K562 (cell line): ENCODE data around the gene SH3BP4. TPM values are rescaled to one million over a fixed set of nuclear protein-coding genes. Genes with fewer than 3 reads are reported as not detected.

Experiments
- CREBBP ChIP-seq: IDR thresholded peaks from one replicate; pipeline ENCODE4 v1.6.1; 2012; ENCODE audit warnings: low read depth, mild to moderate bottlenecking, control low read depth, inconsistent platforms, low read length
- FOSL1 ChIP-seq: fragments of 200-800 bp; sonication (Bioruptor generic); conservative IDR thresholded peaks from 2 replicates; pipeline ENCODE4 v1.6.1; 2016; ENCODE audit warnings: missing genetic modification characterization, missing compliant biosample characterization
- HMG20A ChIP-seq: fragments of 450-650 bp; formaldehyde crosslinking; conservative IDR thresholded peaks from 2 replicates; pipeline ENCODE4 v1.4.0; 2020; ENCODE audit warnings: mild to moderate bottlenecking, mixed read lengths
- NFATC3 ChIP-seq: fragments of 450-650 bp; IDR thresholded peaks from 2 replicates; pipeline ENCODE4 v1.6.1; 2017; ENCODE audit warnings: mild to moderate bottlenecking
- PHTF2 ChIP-seq: fragments of 250-450 bp; sonication (Bioruptor Pico); IDR thresholded peaks from 2 replicates; pipeline ENCODE4 v1.5.0; 2021; ENCODE audit warnings: mild to moderate bottlenecking
- PML ChIP-seq: IDR thresholded peaks from 2 replicates; pipeline ENCODE4 v1.6.1; 2012; ENCODE audit warnings: low read length, inconsistent platforms
- PPARD ChIP-seq: fragments of 250-450 bp; sonication (Bioruptor Pico); IDR thresholded peaks from 2 replicates; pipeline ENCODE4 v1.8.0; 2022; ENCODE audit warnings: inconsistent platforms, mild to moderate bottlenecking, moderate library complexity
- SMAD1 ChIP-seq: fragments of 150-350 bp; IDR thresholded peaks from 2 replicates; pipeline ENCODE4 v1.6.1; 2014; ENCODE audit warnings: low read length, low read depth; ENCODE audit not compliant: partially characterized antibody
- SRF ChIP-seq, 2 experiments: fragments of 250-450, 450-650 bp in 1 of 2; sonication (Bioruptor Pico) in 1 of 2; sonication (generic) in 1 of 2; formaldehyde crosslinking; IDR thresholded peaks; 2 replicates each; pipeline versions ENCODE4 v1.5.0 to v1.5.1; 2020 to 2022; ENCODE audit warnings: mild to moderate bottlenecking in 1 of 2, missing genetic modification reagents in 1 of 2
- STAT5B ChIP-seq: fragments of 250-450 bp; sonication (Bioruptor Pico); IDR thresholded peaks from 2 replicates; pipeline ENCODE4 v1.8.0; 2021; ENCODE audit warnings: mild to moderate bottlenecking, inconsistent platforms
- XRCC4 ChIP-seq: IDR thresholded peaks from one replicate; pipeline ENCODE4 v1.6.1; 2011; ENCODE audit not compliant: insufficient read depth, insufficient read length; ENCODE audit errors: extremely low read depth
- ZFX ChIP-seq: sonication (generic); formaldehyde crosslinking; IDR thresholded peaks from 2 replicates; pipeline ENCODE4 v1.8.0; 2022; ENCODE audit warnings: mild to moderate bottlenecking, missing genetic modification reagents, moderate library complexity
- ZNF12 ChIP-seq: sonication (generic); formaldehyde crosslinking; IDR thresholded peaks from 2 replicates; pipeline ENCODE4 v1.4.0; 2020; ENCODE audit warnings: mild to moderate bottlenecking, missing genetic modification reagents
- ZNF146 ChIP-seq: IDR thresholded peaks from one replicate; pipeline ENCODE4 v1.6.1; 2018; ENCODE audit warnings: missing compliant biosample characterization; ENCODE audit not compliant: unreplicated experiment
- ZNF282 ChIP-seq: sonication (generic); formaldehyde crosslinking; IDR thresholded peaks from 2 replicates; pipeline ENCODE4 v1.8.1; 2023; ENCODE audit warnings: missing genetic modification reagents
- ZNF384 ChIP-seq: IDR thresholded peaks from 2 replicates; pipeline ENCODE4 v1.6.1; 2012; ENCODE audit warnings: low read depth, low read length, improper control_type of control experiment
- ZNF41 ChIP-seq: fragments of 250-450 bp; sonication (Bioruptor Pico); conservative IDR thresholded peaks from 2 replicates; pipeline ENCODE4 v1.4.0; 2020; ENCODE audit warnings: mild to moderate bottlenecking
- ZNF586 ChIP-seq: fragments of 450-650 bp; formaldehyde crosslinking; conservative IDR thresholded peaks from 2 replicates; pipeline ENCODE4 v1.4.0; 2020; ENCODE audit warnings: mild to moderate bottlenecking, moderate library complexity
- polyA plus RNA-seq, 8 experiments: library from polyadenylated mRNA; depleted of rRNA in 4 of 8; stranded (reverse) in 5 of 8; unstranded in 3 of 8; fragments of >200 nt; fragmentation: Nextera tagmentation in 2 of 8; fragmentation: Illumina TruSeq in 1 of 8; extraction: Ambion mirVana in 2 of 8; extraction: Trizol in 1 of 8; gene quantifications; 2 replicates each; pipeline versions ENCODE4 v1.2.1 to v1.2.3, GENCODE V29; 2011 to 2014; ENCODE audit warnings: inconsistent platforms in 1 of 8, missing spikeins in 1 of 8
- total RNA-seq, 7 experiments: library from RNA; depleted of rRNA in 6 of 7; stranded (reverse); fragments of >200 nt in 6 of 7; fragmentation: Illumina TruSeq in 2 of 7; extraction: Trizol in 2 of 7; gene quantifications; 2 replicates each; pipeline versions ENCODE4 v1.2.1 to v1.2.3, GENCODE V29; 2011 to 2021; ENCODE audit warnings: low replicate concordance in 1 of 7
- TF ChIP-seq, protein P1 (sequence below), 2 experiments: fragments of 450-650 bp; IDR thresholded peaks; 2 replicates each; pipeline ENCODE4 v1.6.1; 2018; ENCODE audit warnings: mild to moderate bottlenecking in 2 of 2, low read depth in 1 of 2; ENCODE audit not compliant: partially characterized antibody in 2 of 2
- TF ChIP-seq, protein P2 (sequence below): sonication (generic); formaldehyde crosslinking; IDR thresholded peaks from 2 replicates; pipeline ENCODE4 v1.8.1; 2023; ENCODE audit warnings: mild to moderate bottlenecking, missing genetic modification reagents
- TF ChIP-seq, protein P3 (sequence below), 2 experiments: fragments of 450-650 bp in 1 of 2; IDR thresholded peaks; 2 replicates each; pipeline ENCODE4 v1.6.1; 2011 to 2017; ENCODE audit warnings: low read depth in 2 of 2, antibody characterized with exemption in 1 of 2, borderline replicate concordance in 1 of 2, low read length in 1 of 2, mild to moderate bottlenecking in 1 of 2, mixed read lengths in 1 of 2; ENCODE audit not compliant: control insufficient read depth in 1 of 2
- TF ChIP-seq, protein P4 (sequence below): fragments of 450-650 bp; IDR thresholded peaks from 2 replicates; pipeline ENCODE4 v1.6.1; 2016; ENCODE audit warnings: low read depth, mild to moderate bottlenecking, moderate library complexity

The SH3BP4 gene
- total and polyA plus RNA-seq, 9 of the 15 experiments (the other 6 are each of a cell fraction or from before 2014, with no cell fraction given) = 0.03 to 0.28 (median 0.27) TPM; not detected in 6

DNA sequence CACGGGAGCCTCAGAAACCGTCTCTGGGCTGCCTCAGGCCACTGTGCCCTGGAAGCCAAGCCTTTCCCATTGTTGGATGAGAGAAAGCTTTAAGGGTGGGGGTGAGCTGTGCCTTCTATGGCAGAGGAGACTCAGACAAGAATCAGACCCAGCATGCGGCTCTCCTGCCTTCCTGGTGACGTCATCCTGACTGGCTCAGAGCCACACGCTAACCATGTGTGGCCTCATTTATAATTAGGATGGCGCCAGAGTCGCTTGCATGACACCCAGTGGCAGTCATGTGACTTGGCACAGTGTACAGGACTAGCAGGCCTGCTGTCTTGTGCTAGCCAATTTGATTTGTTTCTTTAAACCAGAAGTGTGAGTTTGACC, 99.1 kb downstream of the SH3BP4 start (continued):
- TF ChIP-seq, protein P1, sequence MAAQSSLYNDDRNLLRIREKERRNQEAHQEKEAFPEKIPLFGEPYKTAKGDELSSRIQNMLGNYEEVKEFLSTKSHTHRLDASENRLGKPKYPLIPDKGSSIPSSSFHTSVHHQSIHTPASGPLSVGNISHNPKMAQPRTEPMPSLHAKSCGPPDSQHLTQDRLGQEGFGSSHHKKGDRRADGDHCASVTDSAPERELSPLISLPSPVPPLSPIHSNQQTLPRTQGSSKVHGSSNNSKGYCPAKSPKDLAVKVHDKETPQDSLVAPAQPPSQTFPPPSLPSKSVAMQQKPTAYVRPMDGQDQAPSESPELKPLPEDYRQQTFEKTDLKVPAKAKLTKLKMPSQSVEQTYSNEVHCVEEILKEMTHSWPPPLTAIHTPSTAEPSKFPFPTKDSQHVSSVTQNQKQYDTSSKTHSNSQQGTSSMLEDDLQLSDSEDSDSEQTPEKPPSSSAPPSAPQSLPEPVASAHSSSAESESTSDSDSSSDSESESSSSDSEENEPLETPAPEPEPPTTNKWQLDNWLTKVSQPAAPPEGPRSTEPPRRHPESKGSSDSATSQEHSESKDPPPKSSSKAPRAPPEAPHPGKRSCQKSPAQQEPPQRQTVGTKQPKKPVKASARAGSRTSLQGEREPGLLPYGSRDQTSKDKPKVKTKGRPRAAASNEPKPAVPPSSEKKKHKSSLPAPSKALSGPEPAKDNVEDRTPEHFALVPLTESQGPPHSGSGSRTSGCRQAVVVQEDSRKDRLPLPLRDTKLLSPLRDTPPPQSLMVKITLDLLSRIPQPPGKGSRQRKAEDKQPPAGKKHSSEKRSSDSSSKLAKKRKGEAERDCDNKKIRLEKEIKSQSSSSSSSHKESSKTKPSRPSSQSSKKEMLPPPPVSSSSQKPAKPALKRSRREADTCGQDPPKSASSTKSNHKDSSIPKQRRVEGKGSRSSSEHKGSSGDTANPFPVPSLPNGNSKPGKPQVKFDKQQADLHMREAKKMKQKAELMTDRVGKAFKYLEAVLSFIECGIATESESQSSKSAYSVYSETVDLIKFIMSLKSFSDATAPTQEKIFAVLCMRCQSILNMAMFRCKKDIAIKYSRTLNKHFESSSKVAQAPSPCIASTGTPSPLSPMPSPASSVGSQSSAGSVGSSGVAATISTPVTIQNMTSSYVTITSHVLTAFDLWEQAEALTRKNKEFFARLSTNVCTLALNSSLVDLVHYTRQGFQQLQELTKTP (IDR thresholded peaks at IDR 0.05; ENCODE audit: low read depth in 1 of 2, partially characterized antibody in 2 of 2) = no peak
- TF ChIP-seq PPARD (CRISPR knock-in tag) (no peak), PML (no peak), XRCC4 (no peak), SRF (CRISPR knock-in tag; IDR thresholded peaks at IDR 0.05) (no peak), ZNF282 (CRISPR knock-in tag) (no peak), NFATC3 (no peak), CREBBP (no peak), ZNF146 (no peak), ZNF384 (no peak), ZNF586 (CRISPR knock-in tag) (no peak), ZFX (no peak), ZNF12 (CRISPR knock-in tag) (no peak), ZNF41 (CRISPR knock-in tag) (no peak), FOSL1 (tag) (no peak), HMG20A (CRISPR knock-in tag) (no peak), SMAD1 (no peak), STAT5B (no peak), PHTF2 (CRISPR knock-in tag) (no peak)
- TF ChIP-seq, protein P2, sequence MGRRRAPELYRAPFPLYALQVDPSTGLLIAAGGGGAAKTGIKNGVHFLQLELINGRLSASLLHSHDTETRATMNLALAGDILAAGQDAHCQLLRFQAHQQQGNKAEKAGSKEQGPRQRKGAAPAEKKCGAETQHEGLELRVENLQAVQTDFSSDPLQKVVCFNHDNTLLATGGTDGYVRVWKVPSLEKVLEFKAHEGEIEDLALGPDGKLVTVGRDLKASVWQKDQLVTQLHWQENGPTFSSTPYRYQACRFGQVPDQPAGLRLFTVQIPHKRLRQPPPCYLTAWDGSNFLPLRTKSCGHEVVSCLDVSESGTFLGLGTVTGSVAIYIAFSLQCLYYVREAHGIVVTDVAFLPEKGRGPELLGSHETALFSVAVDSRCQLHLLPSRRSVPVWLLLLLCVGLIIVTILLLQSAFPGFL = no peak
- TF ChIP-seq, protein P3, sequence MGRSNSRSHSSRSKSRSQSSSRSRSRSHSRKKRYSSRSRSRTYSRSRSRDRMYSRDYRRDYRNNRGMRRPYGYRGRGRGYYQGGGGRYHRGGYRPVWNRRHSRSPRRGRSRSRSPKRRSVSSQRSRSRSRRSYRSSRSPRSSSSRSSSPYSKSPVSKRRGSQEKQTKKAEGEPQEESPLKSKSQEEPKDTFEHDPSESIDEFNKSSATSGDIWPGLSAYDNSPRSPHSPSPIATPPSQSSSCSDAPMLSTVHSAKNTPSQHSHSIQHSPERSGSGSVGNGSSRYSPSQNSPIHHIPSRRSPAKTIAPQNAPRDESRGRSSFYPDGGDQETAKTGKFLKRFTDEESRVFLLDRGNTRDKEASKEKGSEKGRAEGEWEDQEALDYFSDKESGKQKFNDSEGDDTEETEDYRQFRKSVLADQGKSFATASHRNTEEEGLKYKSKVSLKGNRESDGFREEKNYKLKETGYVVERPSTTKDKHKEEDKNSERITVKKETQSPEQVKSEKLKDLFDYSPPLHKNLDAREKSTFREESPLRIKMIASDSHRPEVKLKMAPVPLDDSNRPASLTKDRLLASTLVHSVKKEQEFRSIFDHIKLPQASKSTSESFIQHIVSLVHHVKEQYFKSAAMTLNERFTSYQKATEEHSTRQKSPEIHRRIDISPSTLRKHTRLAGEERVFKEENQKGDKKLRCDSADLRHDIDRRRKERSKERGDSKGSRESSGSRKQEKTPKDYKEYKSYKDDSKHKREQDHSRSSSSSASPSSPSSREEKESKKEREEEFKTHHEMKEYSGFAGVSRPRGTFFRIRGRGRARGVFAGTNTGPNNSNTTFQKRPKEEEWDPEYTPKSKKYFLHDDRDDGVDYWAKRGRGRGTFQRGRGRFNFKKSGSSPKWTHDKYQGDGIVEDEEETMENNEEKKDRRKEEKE (IDR thresholded peaks at IDR 0.05; ENCODE audit: borderline replicate concordance in 1 of 2, control insufficient read depth in 1 of 2, low read depth in 2 of 2, low read length in 1 of 2) = no peak
- TF ChIP-seq, protein P4, sequence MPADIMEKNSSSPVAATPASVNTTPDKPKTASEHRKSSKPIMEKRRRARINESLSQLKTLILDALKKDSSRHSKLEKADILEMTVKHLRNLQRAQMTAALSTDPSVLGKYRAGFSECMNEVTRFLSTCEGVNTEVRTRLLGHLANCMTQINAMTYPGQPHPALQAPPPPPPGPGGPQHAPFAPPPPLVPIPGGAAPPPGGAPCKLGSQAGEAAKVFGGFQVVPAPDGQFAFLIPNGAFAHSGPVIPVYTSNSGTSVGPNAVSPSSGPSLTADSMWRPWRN = no peak
